Activated naive CD4-positive, alpha-beta T cell treated with anti-CD3 and anti-CD28 coated beads, Interleukin-2, amount 50 U/mL, for 24 hours (primary cell): ENCODE results near the gene NFASC.

Experiments
- H3K27ac Mint-ChIP-seq: one replicate; pipeline ENCODE4 v1.8.0; 2021; ENCODE audit warnings: mild to moderate bottlenecking, mixed read lengths
- H3K27me3 Mint-ChIP-seq: one replicate; pipeline ENCODE4 v1.8.0; 2021; ENCODE audit warnings: mixed read lengths
- H3K36me3 Mint-ChIP-seq: one replicate; pipeline ENCODE4 v1.8.0; 2021; ENCODE audit warnings: mixed read lengths
- H3K4me1 Mint-ChIP-seq: one replicate; pipeline ENCODE4 v1.8.0; 2021; ENCODE audit warnings: mixed read lengths
- H3K4me3 Mint-ChIP-seq: one replicate; pipeline ENCODE4 v1.8.0; 2021; ENCODE audit warnings: mild to moderate bottlenecking, mixed read lengths
- H3K9me3 Mint-ChIP-seq: one replicate; pipeline ENCODE4 v1.8.0; 2021; ENCODE audit warnings: mixed read lengths

The NFASC gene

GRCh38 chr1:204924013-204924759, 53.5 kb downstream of the NFASC start:
- Mint-ChIP-seq H3K4me1 (no peaks in the 10 kb centered on the region), H3K36me3 (no peaks in the 10 kb centered on the region), H3K27ac (no peak overlapping the region), H3K27me3 (peaks cover 7% of the 10 kb centered on the region), H3K9me3 (no peaks in the 10 kb centered on the region), H3K4me3 (no peak overlapping the region)

GRCh38 chr1:204925701-204926100, 55.0 kb downstream of the NFASC start:
- Mint-ChIP-seq H3K4me1 (no peaks in the 10 kb centered on the region), H3K27me3 (peaks cover 7% of the 10 kb centered on the region), H3K9me3 (no peaks in the 10 kb centered on the region), H3K4me3 (no peak overlapping the region), H3K27ac (no peak overlapping the region), H3K36me3 (no peaks in the 10 kb centered on the region)

DNA sequence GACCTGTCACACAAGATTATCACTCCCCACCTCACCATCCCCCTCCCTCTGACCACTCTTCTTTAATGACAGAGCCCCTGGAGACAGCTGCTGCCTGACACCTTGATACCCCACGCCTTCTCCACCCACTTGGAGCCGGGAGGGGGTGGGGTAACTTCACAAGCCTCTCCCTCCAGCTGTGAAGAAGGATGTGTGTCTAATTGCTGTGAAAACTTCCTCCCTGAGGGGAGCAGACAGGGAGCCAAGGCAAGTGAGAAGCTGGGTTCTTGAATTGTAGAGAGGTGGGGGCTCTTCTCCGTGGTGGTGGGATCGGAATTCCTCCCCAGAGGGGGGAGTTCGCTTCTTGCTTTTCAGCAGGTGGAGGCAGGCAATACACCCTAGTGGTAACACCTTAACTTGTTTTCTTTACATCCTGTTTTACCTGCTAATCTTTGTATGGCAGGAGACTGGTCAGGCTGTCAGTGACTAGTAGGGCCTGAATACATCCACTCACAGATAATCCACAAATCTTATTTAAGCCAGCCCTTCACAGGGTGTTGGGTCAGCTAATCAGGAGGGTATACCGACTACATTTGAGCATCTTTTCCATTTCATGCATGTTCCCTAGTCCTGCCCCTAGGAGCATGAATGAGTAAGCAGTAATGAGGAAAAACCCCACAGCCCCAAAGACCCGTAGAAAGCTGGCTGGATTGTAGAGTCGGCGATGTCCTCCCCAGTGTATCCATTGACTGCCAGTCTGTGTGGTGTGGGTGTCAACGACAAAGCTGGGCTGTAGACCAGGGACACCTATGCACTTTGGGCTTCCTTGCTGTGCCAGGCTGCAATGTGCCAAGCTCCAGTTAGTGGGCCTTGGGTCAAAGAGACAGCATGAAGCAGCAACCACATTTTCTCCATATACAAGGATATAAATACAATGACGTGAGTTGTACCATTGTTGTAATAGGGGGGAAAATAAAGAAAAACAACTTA, 57.3 kb downstream of the NFASC start:
- peaks cover 4% of the 10 kb centered on the region for H3K27me3 Mint-ChIP-seq
- H3K36me3 Mint-ChIP-seq: no peaks in the 10 kb centered on the region
- no peak overlapping the region for H3K27ac Mint-ChIP-seq
- H3K4me1 Mint-ChIP-seq: no peaks in the 10 kb centered on the region
- no peaks in the 10 kb centered on the region for H3K9me3 Mint-ChIP-seq
- no peak overlapping the region for H3K4me3 Mint-ChIP-seq

DNA sequence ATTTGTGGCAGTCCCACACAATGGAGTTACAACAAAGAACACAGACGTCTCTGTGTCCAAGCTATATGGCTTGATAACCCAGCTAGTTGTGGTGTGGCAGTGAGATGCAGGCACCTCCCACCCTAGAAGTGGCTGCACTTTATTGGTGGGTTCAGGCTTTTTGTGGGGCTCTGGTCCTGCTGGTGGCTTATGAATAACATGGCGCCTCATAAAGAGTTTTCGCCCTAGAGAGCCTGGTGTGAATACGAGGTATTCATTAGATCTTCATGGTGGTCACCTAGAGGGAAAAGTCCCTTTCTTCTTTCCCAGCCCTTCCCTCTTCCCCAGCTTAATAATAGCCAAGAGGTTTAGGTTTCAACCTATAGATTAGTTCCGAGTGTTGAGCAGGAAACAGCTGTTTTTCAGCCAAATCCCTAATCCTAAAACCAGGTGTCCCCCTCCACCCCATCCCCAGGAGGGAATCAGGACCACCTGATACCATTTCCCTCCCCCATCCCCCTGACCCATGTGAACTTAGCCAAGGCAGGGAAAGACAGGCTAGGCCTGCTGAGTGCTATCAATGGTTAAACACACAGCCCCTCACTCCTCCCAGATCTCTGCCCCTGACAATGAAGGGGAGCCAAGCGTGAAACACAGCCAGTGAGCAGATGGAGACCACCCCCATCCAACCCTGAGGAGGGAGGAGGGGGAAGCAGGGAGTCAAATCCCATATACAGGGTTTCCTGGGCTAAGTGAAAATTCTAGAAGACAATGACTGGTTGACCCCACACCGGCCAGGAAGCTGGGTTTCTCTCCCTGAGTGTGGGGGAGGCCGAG, 58.2 kb downstream of the NFASC start:
- Mint-ChIP-seq H3K27ac (no peak overlapping the region), H3K4me3 (no peak overlapping the region), H3K36me3 (no peaks in the 10 kb centered on the region), H3K4me1 (no peaks in the 10 kb centered on the region), H3K9me3 (no peaks in the 10 kb centered on the region), H3K27me3 (peaks cover 2% of the 10 kb centered on the region)

GRCh38 chr1:204929487-204930154, 59.0 kb downstream of the NFASC start:
- no peak overlapping the region for H3K27ac Mint-ChIP-seq
- H3K36me3 Mint-ChIP-seq: no peaks in the 10 kb centered on the region
- peaks cover 2% of the 10 kb centered on the region for H3K27me3 Mint-ChIP-seq
- no peaks in the 10 kb centered on the region for H3K9me3 Mint-ChIP-seq
- no peaks in the 10 kb centered on the region for H3K4me1 Mint-ChIP-seq
- no peak overlapping the region for H3K4me3 Mint-ChIP-seq

DNA sequence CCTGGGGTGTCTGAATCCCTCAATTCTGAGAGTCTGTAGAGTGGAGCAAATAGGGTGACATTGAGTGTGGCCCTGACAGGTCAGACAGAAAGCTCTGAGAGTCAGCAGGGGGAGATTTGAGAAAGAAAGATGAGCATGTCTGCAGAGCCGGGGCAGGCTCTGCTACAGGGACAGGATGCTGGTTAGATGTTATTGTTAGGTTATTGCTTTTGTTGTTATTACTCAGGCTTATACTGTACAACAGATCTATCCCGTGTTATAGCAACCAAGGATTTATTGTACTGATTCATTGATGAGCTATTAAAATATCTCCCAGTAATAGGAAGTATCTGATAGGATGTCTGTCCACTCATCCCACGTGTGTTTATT, 59.5 kb downstream of the NFASC start:
- H3K27me3 Mint-ChIP-seq: peaks cover 2% of the 10 kb centered on the region
- H3K27ac Mint-ChIP-seq: no peak overlapping the region
- H3K9me3 Mint-ChIP-seq: no peaks in the 10 kb centered on the region
- no peak overlapping the region for H3K4me3 Mint-ChIP-seq
- H3K36me3 Mint-ChIP-seq: no peaks in the 10 kb centered on the region
- no peaks in the 10 kb centered on the region for H3K4me1 Mint-ChIP-seq

DNA sequence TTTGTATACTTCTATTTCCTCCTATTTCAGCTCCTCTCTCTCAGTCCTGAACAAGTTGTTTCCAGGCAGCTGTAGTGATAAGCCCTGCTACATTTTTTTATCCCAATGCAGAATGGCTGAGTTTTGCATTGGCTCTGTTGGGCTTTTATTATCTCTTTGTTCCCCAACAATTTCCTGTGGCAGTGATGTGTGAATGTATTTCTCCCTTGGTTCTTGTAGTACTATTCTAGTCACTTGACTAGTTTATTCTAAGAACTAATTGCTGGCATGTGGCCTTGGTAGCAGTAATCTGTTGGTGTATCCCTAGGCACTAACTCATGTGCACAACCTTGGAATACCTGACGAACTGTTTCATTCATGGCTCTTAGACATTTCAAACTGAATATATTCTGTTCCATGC, 60.7 kb downstream of the NFASC start:
- Mint-ChIP-seq H3K9me3 (no peaks in the 10 kb centered on the region), H3K27me3 (peaks cover 2% of the 10 kb centered on the region), H3K4me1 (no peaks in the 10 kb centered on the region), H3K27ac (no peak overlapping the region), H3K36me3 (no peaks in the 10 kb centered on the region), H3K4me3 (no peak overlapping the region)

DNA sequence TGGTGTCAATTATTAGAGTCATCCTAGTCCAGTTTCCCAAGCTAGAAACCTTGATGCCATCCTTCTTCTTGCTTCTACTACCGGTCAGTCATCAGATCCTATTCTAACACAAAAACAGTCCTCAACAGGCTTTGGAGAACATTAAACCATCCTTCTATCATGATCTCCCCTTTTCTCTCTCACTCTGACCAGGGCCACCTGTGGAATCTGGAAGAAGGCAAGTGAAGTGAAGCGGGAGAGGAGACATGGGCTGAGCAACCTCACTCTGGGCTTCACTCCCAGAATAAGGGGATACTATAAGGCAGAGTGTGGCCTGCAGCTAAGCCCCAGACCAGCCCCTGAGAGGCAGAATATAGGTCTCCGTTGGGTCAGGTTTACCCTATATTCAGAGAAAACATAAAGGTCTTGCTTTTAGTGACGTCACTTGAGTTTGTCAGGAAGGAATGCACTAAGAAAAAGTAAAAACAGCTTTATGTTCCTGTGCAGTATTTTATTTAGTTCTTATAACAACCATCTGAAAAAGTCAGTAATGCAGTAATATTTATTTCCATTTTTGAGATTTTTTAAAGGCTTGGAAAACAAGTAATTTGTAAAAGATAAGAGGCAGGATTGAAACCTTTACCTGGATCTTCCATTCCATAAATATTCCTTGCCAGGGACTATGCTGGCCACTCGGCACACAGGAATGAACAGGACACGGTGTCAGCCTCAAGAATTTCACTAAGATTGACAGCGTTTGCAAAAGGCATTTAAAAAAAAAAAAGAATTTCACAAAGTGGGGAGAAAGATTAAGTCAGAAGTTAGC, 61.3 kb downstream of the NFASC start:
- H3K36me3 Mint-ChIP-seq: no peaks in the 10 kb centered on the region
- no peaks in the 10 kb centered on the region for H3K9me3 Mint-ChIP-seq
- peaks cover 2% of the 10 kb centered on the region for H3K27me3 Mint-ChIP-seq
- no peak overlapping the region for H3K27ac Mint-ChIP-seq
- no peaks in the 10 kb centered on the region for H3K4me1 Mint-ChIP-seq
- H3K4me3 Mint-ChIP-seq: no peak overlapping the region

- H3K27me3 Mint-ChIP-seq: peaks cover 2% of the 10 kb centered on the region
Measured at GRCh38 chr1:204932573-204932909, 61.9 kb downstream of the NFASC start.

GRCh38 chr1:204935155-204935554, 64.5 kb downstream of the NFASC start:
- Mint-ChIP-seq H3K27me3 (no peaks in the 10 kb centered on the region), H3K27ac (no peak overlapping the region), H3K36me3 (no peaks in the 10 kb centered on the region), H3K4me3 (no peak overlapping the region), H3K9me3 (no peaks in the 10 kb centered on the region), H3K4me1 (no peaks in the 10 kb centered on the region)

More at GRCh38 chr1:204932573-204932909, 61.9 kb downstream of the NFASC start:
- Mint-ChIP-seq H3K9me3 (no peaks in the 10 kb centered on the region), H3K4me1 (no peaks in the 10 kb centered on the region), H3K36me3 (no peaks in the 10 kb centered on the region), H3K27ac (no peak overlapping the region), H3K4me3 (no peak overlapping the region)

DNA sequence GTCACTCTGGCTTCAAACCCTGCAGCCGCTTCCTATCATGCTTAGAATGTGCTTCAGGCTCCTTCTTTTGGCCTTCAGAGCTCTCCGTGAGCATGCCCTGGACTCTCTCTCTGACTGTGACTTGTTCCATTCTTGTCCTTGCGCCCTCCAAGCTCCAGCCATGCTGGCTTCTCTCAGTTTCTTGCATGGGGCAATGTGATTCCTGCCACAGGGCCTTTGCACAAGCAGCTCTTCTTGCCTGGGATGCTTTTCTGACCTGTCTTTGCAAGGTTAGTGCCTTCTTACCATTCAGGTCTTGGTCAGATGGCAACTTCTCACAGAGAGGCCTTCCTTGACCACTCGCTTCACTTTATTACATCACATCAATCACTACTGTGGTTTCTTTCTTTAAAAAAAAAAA, 66.1 kb downstream of the NFASC start:
- no peaks in the 10 kb centered on the region for H3K27me3 Mint-ChIP-seq
- no peak overlapping the region for H3K4me3 Mint-ChIP-seq
- H3K36me3 Mint-ChIP-seq: no peaks in the 10 kb centered on the region
- no peaks in the 10 kb centered on the region for H3K4me1 Mint-ChIP-seq
- H3K27ac Mint-ChIP-seq: no peak overlapping the region
- H3K9me3 Mint-ChIP-seq: no peaks in the 10 kb centered on the region

DNA sequence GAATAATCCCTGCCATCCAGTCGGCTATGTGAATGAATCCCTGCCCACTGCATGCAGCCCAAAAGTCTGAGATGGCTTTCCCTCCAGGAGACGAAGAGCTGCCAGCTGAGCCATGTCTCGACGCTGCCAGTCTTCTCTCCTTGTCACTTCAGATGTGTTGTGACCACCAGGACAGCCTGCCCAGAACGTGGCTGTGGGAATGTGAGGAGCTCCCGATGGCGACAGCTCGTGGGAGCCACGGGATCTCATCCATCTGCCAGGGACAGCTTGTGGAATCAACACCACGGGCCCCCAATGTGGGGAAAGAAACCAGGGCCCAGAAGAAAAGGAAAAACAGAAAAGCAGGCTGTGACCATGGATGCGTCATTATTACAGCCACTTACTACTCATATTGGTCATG, 67.2 kb downstream of the NFASC start:
- Mint-ChIP-seq H3K9me3 (no peaks in the 10 kb centered on the region), H3K4me1 (no peaks in the 10 kb centered on the region), H3K27me3 (no peaks in the 10 kb centered on the region), H3K36me3 (no peaks in the 10 kb centered on the region), H3K4me3 (no peak overlapping the region), H3K27ac (no peak overlapping the region)

- no peak overlapping the region for H3K27ac Mint-ChIP-seq
- no peak overlapping the region for H3K4me3 Mint-ChIP-seq
- H3K9me3 Mint-ChIP-seq: no peaks in the 10 kb centered on the region
- H3K27me3 Mint-ChIP-seq: no peaks in the 10 kb centered on the region
- no peaks in the 10 kb centered on the region for H3K36me3 Mint-ChIP-seq
- H3K4me1 Mint-ChIP-seq: no peaks in the 10 kb centered on the region
Measured at GRCh38 chr1:204940591-204940990, 69.9 kb downstream of the NFASC start.

DNA sequence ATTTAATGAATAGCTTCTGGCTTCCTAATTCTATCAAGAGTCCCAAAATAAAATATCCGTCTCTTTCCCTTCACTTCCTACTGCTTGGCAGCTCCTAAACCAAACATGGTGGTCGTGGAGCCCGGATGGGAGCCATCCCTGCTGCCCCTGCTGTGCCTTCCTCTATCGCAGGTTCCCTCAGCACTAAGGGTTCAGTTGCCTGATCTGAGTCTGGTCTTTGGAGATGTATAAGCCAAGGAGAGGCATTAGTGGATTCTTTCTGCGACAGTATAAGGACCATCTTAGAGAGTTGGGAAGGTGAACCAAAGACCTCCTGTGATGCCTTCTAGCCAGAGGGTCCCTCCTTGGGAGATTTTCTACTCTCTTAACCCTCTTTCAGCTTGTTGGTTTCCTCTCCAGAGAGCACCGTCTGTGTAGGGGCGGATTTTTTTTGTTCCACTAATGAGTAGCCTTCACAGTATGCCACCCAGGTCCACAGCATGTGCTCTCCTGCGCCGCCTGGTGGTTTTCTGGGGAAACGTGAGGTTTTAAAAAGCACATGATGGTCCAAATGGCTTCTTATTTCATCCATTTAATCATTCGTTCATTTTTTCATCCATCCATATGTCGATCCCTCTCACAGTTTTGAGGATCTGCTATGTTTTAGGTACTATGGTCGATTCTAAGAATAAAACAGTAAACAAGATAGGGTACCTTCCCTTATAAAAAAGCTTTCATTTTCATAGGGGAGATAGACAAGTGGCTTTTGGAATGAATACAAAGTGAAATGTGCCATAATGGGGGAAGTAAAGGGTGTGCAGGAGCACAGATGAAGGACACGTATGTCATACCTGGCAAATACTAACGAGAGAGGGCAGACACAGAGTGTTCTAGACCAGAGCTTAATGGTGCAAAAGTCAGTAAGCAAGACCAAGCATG, 71.0 kb downstream of the NFASC start:
- no peaks in the 10 kb centered on the region for H3K9me3 Mint-ChIP-seq

More for the DNA sequence above, 71.0 kb downstream of the NFASC start:
- Mint-ChIP-seq H3K27ac (no peak overlapping the region), H3K4me1 (no peaks in the 10 kb centered on the region), H3K36me3 (no peaks in the 10 kb centered on the region), H3K4me3 (no peak overlapping the region), H3K27me3 (no peaks in the 10 kb centered on the region)
